ENCODE data around the gene FATE1. TPM values are rescaled to one million over a fixed set of nuclear protein-coding genes. Genes with fewer than 3 reads are reported as not detected.
A peak's percentile ranks its signal among the peaks of the same experiment; 100 is the strongest.

The FATE1 gene
- total RNA-seq, 1 donor from 2014 or later, result not detected

GRCh38 chrX:151714362-151714761 is 1.5 kb upstream of the FATE1 start:
- intact Hi-C loops (cut with micrococcal nuclease), result no loop called here

DNA sequence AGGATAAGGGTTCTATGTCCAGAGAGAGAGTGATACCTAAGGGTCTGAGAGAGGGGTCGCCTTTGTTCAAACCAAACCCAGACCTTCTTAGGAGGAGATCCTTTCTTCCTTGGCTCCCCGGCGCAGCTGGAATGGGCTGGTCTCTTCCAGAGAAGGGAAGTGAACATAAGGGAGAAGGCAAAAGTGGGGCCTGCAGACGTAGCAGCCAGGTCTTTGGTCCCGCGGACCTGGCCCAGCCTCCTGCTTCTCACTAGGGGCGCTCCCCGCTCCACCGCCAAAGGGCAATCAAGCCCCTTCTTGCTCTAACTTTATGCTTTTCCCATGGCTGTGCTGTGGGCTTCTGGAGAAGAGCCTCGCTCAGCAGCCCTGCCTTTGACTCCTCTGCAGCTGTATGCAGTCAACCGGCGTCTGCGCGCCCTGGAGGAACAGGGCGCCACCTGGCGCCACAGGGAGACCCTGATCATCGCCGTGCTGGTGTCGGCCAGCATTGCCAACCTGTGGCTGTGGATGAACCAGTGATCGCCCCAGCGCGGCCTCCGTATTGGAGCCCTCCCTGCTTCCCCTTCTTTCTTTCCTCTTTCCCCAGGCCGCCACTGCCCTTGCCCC is 6.5 kb downstream of the FATE1 start:
- Mint-ChIP-seq H3K4me3 (no peak overlapping the region), H3K9me3 (no peaks in the 10 kb centered on the region), H3K27ac (no peak overlapping the region), H3K27me3 (no peaks in the 10 kb centered on the region), H3K4me1 (no peaks in the 10 kb centered on the region), H3K36me3 (ENCODE audit: low read depth) (no peaks in the 10 kb centered on the region)
- peak; percentile 54 for DNase-seq
- intact Hi-C loops (cut with micrococcal nuclease), result no loop called here

More at GRCh38 chrX:151714362-151714761, 1.5 kb upstream of the FATE1 start:
- Mint-ChIP-seq H3K4me1 (no peaks in the 10 kb centered on the region), H3K9me3 (no peaks in the 10 kb centered on the region), H3K4me3 (no peak overlapping the region), H3K36me3 (ENCODE audit: low read depth) (no peaks in the 10 kb centered on the region), H3K27me3 (no peaks in the 10 kb centered on the region), H3K27ac (no peak overlapping the region)
- DNase-seq, result no peak

- Mint-ChIP-seq H3K4me3 (no peak overlapping the region), H3K27me3 (no peaks in the 10 kb centered on the region), H3K36me3 (ENCODE audit: low read depth) (no peaks in the 10 kb centered on the region), H3K9me3 (no peaks in the 10 kb centered on the region), H3K4me1 (no peaks in the 10 kb centered on the region), H3K27ac (no peak overlapping the region)
- intact Hi-C loops (cut with micrococcal nuclease), result no loop called here
- DNase-seq, result no peak
Observed at GRCh38 chrX:151723156-151723760, 7.4 kb downstream of the FATE1 start.

DNA sequence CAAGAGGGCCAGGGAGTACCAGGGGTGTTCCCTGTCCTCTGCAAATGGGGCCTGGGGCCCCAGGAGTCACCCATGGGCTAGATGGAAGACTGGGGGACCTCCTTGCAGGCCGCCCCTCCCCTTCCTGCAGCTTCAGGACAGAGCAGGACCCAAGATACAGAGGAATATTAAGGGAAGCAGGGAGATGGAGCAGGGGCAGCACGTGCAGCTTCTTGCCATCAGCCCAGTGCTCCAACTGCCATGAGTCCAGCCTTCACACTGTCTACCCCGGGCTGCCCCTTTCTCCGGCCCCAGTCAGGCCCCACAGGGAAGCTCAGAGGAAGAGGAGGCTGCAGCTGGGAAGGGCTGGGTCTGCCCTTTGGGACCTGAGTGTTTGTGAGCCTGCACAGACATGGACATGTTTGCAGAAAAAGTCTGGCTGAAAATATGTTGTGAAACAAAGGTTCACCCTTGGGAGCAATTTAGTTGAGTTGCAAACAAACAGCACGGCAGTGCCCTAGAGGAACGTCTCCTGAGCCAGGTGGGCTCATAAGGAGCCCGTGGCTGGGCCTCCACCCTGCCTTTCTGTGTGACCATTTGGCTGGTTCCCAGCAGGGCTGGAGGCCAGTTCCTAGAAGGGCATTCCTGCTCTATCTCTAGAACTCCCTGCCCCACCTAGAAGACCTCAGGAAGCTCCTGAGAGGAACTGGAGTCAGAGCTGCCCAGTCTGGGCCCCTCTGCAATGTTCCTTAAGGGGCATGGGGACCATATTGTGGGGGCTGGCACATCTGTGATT is 8.9 kb downstream of the FATE1 start:
- Mint-ChIP-seq H3K4me1 (no peaks in the 10 kb centered on the region), H3K27ac (no peak overlapping the region), H3K4me3 (no peak overlapping the region), H3K27me3 (no peaks in the 10 kb centered on the region), H3K9me3 (no peaks in the 10 kb centered on the region), H3K36me3 (ENCODE audit: low read depth) (no peaks in the 10 kb centered on the region)
- intact Hi-C loops (cut with micrococcal nuclease), result no loop called here
- DNase-seq, result no peak

DNA sequence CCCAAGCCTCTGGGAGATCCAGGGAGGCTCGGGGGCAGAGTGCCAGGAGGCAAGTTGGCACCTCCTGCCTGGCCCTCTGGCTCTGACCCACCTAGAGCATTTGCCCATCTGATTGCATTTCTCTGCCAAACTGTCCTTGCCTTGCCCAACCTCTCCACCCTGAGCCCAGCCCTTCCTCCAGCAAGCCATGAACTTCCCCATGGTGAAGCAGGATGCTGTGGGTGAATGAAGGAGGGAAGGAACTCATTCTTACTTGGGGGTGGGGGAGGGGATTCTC is 9.4 kb downstream of the FATE1 start:
- no peaks in the 10 kb centered on the region for H3K9me3 Mint-ChIP-seq
- H3K27me3 Mint-ChIP-seq, result no peaks in the 10 kb centered on the region
- no peak overlapping the region for H3K27ac Mint-ChIP-seq
- H3K4me1 Mint-ChIP-seq, result no peaks in the 10 kb centered on the region
- intact Hi-C loops (cut with micrococcal nuclease), result no loop called here
- H3K36me3 Mint-ChIP-seq (ENCODE audit: low read depth), result no peaks in the 10 kb centered on the region
- no peak for DNase-seq
- no peak overlapping the region for H3K4me3 Mint-ChIP-seq

GRCh38 chrX:151726751-151727150 is 10.9 kb downstream of the FATE1 start:
- no peaks in the 10 kb centered on the region for H3K36me3 Mint-ChIP-seq (ENCODE audit: low read depth)
- no peaks in the 10 kb centered on the region for H3K9me3 Mint-ChIP-seq
- H3K27me3 Mint-ChIP-seq, result no peaks in the 10 kb centered on the region
- no peaks in the 10 kb centered on the region for H3K4me1 Mint-ChIP-seq
- no peak overlapping the region for H3K4me3 Mint-ChIP-seq
- intact Hi-C loops (cut with micrococcal nuclease), result no loop called here
- DNase-seq, result no peak
- no peak overlapping the region for H3K27ac Mint-ChIP-seq

GRCh38 chrX:151727346-151727745 is 11.5 kb downstream of the FATE1 start:
- no peaks in the 10 kb centered on the region for H3K9me3 Mint-ChIP-seq
- H3K4me1 Mint-ChIP-seq, result no peaks in the 10 kb centered on the region
- H3K36me3 Mint-ChIP-seq (ENCODE audit: low read depth), result no peaks in the 10 kb centered on the region
- H3K27me3 Mint-ChIP-seq, result no peaks in the 10 kb centered on the region
- H3K27ac Mint-ChIP-seq, result no peak overlapping the region
- no peak for DNase-seq
- intact Hi-C loops (cut with micrococcal nuclease), result no loop called here
- H3K4me3 Mint-ChIP-seq, result no peak overlapping the region

DNA sequence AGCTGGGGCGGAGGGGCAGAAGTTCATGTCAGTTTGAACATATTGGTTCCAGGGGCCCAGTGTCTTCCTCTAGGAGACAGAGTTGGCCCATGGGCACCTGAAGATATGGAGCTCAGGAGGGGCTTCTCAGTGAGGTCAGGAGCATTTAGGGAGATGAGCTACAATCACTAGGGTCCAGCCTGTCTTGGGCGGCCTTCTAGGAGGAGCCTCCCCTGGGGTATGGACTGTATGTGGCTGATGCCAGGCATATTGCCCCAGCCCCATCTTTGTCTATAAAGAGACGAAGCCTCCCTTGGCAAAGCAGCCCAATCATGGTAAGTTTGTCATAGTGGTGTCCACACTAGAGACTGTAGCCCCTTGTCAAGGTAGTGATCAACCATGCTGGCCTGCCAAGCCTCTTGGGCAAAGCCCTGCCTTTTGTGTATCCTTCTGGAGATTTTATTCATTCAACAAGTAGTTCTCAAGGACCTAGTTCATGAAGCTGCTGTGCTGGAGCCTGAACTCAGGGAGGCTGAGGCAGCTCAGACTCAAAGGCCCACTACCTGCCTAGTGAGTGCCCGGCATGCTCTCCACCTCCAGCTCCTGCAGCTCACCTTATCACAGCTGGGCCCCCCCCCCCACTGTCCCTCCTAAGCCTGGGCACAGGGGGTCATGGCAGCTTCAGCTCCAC is 13.4 kb downstream of the FATE1 start:
- Mint-ChIP-seq H3K27me3 (no peaks in the 10 kb centered on the region), H3K36me3 (ENCODE audit: low read depth) (no peaks in the 10 kb centered on the region), H3K9me3 (no peaks in the 10 kb centered on the region)

GRCh38 chrX:151734446-151734845 is 18.6 kb downstream of the FATE1 start, which contains the start of gene CNGA2:
TSS of gene CNGA2 (plus strand) at chrX:151734746. CDS start at chrX:151738484, 3,738 bp downstream.
- Mint-ChIP-seq H3K27ac (no peak within 1 kb of the TSS), H3K27me3 (no peaks in the 10 kb centered on the region), H3K4me3 (no peak within 1 kb of the TSS), H3K9me3 (no peaks in the 10 kb centered on the region), H3K4me1 (no peaks in the 10 kb centered on the region), H3K36me3 (ENCODE audit: low read depth) (no peaks in the 10 kb centered on the region)
- no peak for DNase-seq
- intact Hi-C loops (cut with micrococcal nuclease), result no loop called here

More for the DNA sequence above, 13.4 kb downstream of the FATE1 start:
- DNase-seq, result no peak
- intact Hi-C loops (cut with micrococcal nuclease), result no loop called here
- H3K4me1 Mint-ChIP-seq, result no peaks in the 10 kb centered on the region
- H3K4me3 Mint-ChIP-seq, result no peak overlapping the region
- no peak overlapping the region for H3K27ac Mint-ChIP-seq

DNA sequence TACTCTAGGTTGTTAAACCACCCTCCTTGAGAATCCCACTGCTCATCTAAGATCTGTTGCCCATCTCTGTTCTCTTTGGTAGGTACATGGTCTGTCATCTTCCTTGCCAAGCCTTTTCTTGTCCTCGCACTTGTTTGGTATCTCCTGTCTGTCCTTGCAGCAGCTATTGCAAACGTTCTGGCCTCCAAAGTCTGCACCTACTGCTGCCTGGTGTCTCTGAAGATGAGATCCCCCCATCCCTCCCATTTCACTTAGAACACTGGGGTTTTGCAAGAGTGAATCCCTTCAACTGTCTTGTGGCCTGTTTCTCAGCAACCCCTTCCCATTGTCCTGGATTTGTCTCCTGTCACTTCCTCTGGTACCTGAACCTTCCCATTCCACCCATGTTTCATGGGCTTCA is 19.4 kb downstream of the FATE1 start:
- Mint-ChIP-seq H3K4me1 (no peaks in the 10 kb centered on the region), H3K27me3 (no peaks in the 10 kb centered on the region), H3K36me3 (ENCODE audit: low read depth) (no peaks in the 10 kb centered on the region), H3K9me3 (no peaks in the 10 kb centered on the region), H3K4me3 (no peak overlapping the region), H3K27ac (no peak overlapping the region)
- DNase-seq, result no peak
- intact Hi-C loops (cut with micrococcal nuclease), result no loop called here

DNA sequence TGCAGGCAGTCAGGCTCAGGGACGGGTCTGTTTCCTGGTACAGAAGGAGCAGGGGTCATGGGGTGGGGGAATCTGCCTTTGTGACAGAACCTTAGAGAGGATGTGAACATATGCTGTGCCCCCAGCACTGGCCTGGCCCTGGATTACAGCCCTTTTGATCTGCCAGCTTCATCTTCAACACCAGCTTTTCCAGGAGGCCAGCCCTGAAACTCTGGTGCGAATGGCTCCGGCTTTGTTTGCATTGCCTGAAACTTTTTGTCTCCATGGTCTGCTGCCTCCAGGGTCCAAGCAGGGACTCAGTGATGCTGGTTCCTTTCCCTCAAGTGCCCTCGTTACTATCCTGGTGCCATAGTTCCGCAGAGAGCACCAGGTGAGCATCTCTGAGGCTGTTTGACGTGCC is 20.9 kb downstream of the FATE1 start:
- no peak overlapping the region for H3K4me3 Mint-ChIP-seq
- intact Hi-C loops (cut with micrococcal nuclease), result no loop called here
- H3K9me3 Mint-ChIP-seq, result no peaks in the 10 kb centered on the region
- H3K4me1 Mint-ChIP-seq, result no peaks in the 10 kb centered on the region
- DNase-seq, result no peak
- H3K36me3 Mint-ChIP-seq (ENCODE audit: low read depth), result no peaks in the 10 kb centered on the region
- H3K27ac Mint-ChIP-seq, result no peak overlapping the region
- H3K27me3 Mint-ChIP-seq, result no peaks in the 10 kb centered on the region

GRCh38 chrX:151737494-151737893 is 21.7 kb downstream of the FATE1 start:
- H3K4me1 Mint-ChIP-seq, result no peaks in the 10 kb centered on the region
- intact Hi-C loops (cut with micrococcal nuclease), result no loop called here
- H3K4me3 Mint-ChIP-seq, result no peak overlapping the region
- H3K27ac Mint-ChIP-seq, result no peak overlapping the region
- no peaks in the 10 kb centered on the region for H3K27me3 Mint-ChIP-seq
- H3K36me3 Mint-ChIP-seq (ENCODE audit: low read depth), result no peaks in the 10 kb centered on the region
- no peak for DNase-seq
- H3K9me3 Mint-ChIP-seq, result no peaks in the 10 kb centered on the region

DNA sequence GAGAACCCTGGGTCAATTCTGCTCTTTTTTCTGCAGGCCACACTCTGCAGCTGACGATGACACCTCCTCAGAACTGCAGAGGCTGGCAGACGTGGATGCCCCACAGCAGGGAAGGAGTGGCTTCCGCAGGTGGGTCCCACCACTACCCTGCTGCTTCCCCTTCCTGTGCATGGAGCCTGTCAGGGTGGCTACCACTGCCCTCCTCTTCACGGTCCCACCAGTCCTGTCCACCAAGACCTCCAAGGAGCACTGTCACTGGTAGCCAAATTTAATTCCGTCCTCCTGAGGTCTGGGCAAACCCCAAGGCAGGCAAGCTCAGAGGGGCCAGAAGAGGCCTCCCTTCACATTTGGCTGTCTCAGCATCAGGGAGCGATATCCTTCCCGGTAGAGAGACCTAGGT is 22.9 kb downstream of the FATE1 start:
- Mint-ChIP-seq H3K27ac (no peak overlapping the region), H3K27me3 (no peaks in the 10 kb centered on the region), H3K36me3 (ENCODE audit: low read depth) (no peaks in the 10 kb centered on the region), H3K9me3 (no peaks in the 10 kb centered on the region), H3K4me3 (no peak overlapping the region), H3K4me1 (no peaks in the 10 kb centered on the region)
- intact Hi-C loops (cut with micrococcal nuclease), result no loop called here
- DNase-seq, result no peak

DNA sequence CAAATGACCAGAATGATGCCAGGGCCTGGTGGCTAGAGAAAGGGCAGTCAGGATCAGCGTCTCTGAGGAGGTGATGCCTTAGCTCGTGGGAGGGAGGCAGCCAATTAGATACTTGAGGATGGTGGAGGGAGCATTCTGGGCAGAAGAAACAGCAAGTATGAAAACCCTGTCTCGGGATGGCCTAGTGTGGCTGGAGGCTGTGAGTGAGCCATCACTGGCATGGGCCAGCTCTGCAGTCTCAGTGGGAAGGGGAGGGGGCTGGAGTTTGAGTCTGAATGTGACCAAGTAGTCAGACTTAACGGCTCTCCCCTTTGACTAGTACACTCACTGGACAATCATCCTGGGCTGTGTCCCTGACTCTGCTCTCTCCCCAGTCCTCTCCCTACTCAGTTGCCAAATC is 25.8 kb downstream of the FATE1 start:
- H3K4me3 Mint-ChIP-seq, result no peak overlapping the region

More for the DNA sequence above, 25.8 kb downstream of the FATE1 start:
- no peak for DNase-seq
- H3K27ac Mint-ChIP-seq, result no peak overlapping the region
- no peaks in the 10 kb centered on the region for H3K4me1 Mint-ChIP-seq
- intact Hi-C loops (cut with micrococcal nuclease), result no loop called here
- H3K36me3 Mint-ChIP-seq (ENCODE audit: low read depth), result no peaks in the 10 kb centered on the region
- no peaks in the 10 kb centered on the region for H3K27me3 Mint-ChIP-seq
- no peaks in the 10 kb centered on the region for H3K9me3 Mint-ChIP-seq

All from activated CD4-positive, alpha-beta T cell treated with anti-CD3 and anti-CD28 coated beads, Interleukin-2, amount 10 ng/mL, durations not matched to agents 24 days and 14 days (primary cell).